GM21381 (cell line): Measurements from ENCODE around the gene NEU3.
"Not testable (repeated sequence)": the region's sequence is repeated elsewhere in the genome, so short reads cannot be mapped to it uniquely, and the experiment has no call there.

Experiments used
- ATAC-seq: cut with Tn5 transposase; IDR thresholded peaks from one replicate; pipeline ENCODE4 v1.9.1; 2021; ENCODE audit warnings: mild to moderate bottlenecking, moderate library complexity; ENCODE audit not compliant: unreplicated experiment

NEU3 gene

GRCh38 chr11:75028724-75029123 lies 40.0 kb downstream of the NEU3 start:
- no peak for ATAC-seq

- ATAC-seq, result no peak
Measured at GRCh38 chr11:75029836-75030631, 41.3 kb downstream of the NEU3 start.

GRCh38 chr11:75031224-75031753 lies 42.6 kb downstream of the NEU3 start:
- ATAC-seq, result no peak

GRCh38 chr11:75031771-75032549 lies 43.2 kb downstream of the NEU3 start:
- ATAC-seq, result no peak

GRCh38 chr11:75032550-75032935 lies 43.8 kb downstream of the NEU3 start:
- no peak for ATAC-seq

GRCh38 chr11:75033916-75034315 lies 45.2 kb downstream of the NEU3 start:
- no peak for ATAC-seq

GRCh38 chr11:75035256-75035655 lies 46.5 kb downstream of the NEU3 start:
- no peak for ATAC-seq

GRCh38 chr11:75035911-75036565 lies 47.3 kb downstream of the NEU3 start:
- no peak for ATAC-seq

GRCh38 chr11:75040167-75040770 lies 51.5 kb downstream of the NEU3 start:
- no peak for ATAC-seq

GRCh38 chr11:75041263-75041662 lies 52.5 kb downstream of the NEU3 start:
- no peak for ATAC-seq

- not testable (repeated sequence) for ATAC-seq
Measured at GRCh38 chr11:75041821-75042220, 53.1 kb downstream of the NEU3 start.

GRCh38 chr11:75044381-75045170 lies 55.8 kb downstream of the NEU3 start:
- ATAC-seq, result not testable (repeated sequence)

GRCh38 chr11:75046668-75047067 lies 57.9 kb downstream of the NEU3 start:
- ATAC-seq, result not testable (repeated sequence)

GRCh38 chr11:75047191-75047590 lies 58.5 kb downstream of the NEU3 start:
- no peak for ATAC-seq

- ATAC-seq, result not testable (repeated sequence)
Measured at GRCh38 chr11:75049501-75050266, 61.0 kb downstream of the NEU3 start.

GRCh38 chr11:75050516-75050915 lies 61.8 kb downstream of the NEU3 start:
- ATAC-seq, result no peak

GRCh38 chr11:75051043-75051442 lies 62.3 kb downstream of the NEU3 start:
- ATAC-seq, result no peak

GRCh38 chr11:75052457-75052856 lies 63.7 kb downstream of the NEU3 start:
- ATAC-seq, result no peak

GRCh38 chr11:75055511-75055910 lies 66.8 kb downstream of the NEU3 start:
- ATAC-seq, result no peak
